NCI-H128 (cell line): ENCODE measurements around the gene SH2B3.

Experiments
- DNase-seq: peaks from one replicate; lab custom pipeline; 2025; ENCODE audit not compliant: unreplicated experiment; lab: John Stamatoyannopoulos, UW

Gene SH2B3

GRCh38 chr12:111442301-111443045 is 36.8 kb downstream of the SH2B3 start:
- no peak for DNase-seq

DNA sequence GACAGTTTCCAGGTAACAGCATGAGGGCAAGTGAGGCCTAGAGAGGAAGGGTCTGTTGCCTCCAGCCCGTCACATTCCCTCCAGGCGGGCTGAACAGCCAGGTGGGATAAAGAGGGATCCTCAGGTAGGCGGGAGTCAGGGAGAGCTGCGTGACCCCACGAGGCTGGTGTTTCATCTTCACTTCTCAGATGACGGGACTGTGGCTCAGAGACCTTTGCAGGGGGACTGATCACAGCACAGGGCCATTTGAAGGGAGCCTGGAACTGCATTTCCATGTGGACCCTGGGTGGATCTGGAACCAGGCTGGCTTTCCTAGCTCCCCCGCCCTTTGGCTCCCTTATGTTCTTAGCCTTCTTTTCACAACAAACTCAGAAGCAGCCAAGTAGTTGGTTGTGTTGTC is 37.4 kb downstream of the SH2B3 start:
- no peak for DNase-seq

DNA sequence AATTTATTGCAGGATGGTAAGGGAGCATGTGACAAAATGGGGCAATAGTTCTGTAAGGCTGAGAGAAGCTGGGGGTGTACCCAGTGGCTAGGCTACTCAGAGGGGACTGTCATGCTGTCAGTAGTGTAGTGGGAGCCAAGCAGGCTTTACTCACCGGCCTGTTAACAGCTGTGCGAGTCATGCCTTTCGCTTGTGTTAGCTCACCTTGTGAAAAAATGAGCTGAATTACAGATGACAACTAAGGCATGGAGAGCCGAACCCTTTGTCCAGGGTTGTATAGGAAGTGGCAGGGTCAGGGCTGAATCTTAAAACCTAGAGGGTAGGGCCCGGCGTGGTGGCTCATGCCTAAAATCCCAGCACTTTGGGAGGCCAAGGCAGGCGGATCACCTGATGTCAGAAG is 37.9 kb downstream of the SH2B3 start:
- no peak for DNase-seq

GRCh38 chr12:111444314-111444924 is 38.7 kb downstream of the SH2B3 start:
- no peak for DNase-seq

- no peak for DNase-seq
Measured at GRCh38 chr12:111444925-111445725, 39.4 kb downstream of the SH2B3 start.

GRCh38 chr12:111445726-111446581 is 40.2 kb downstream of the SH2B3 start:
- DNase-seq, result no peak

- no peak for DNase-seq
Measured at GRCh38 chr12:111446631-111447570, 41.2 kb downstream of the SH2B3 start.

GRCh38 chr12:111447571-111448265 is 42.0 kb downstream of the SH2B3 start:
- no peak for DNase-seq

GRCh38 chr12:111448266-111448830 is 42.6 kb downstream of the SH2B3 start:
- no peak for DNase-seq

DNA sequence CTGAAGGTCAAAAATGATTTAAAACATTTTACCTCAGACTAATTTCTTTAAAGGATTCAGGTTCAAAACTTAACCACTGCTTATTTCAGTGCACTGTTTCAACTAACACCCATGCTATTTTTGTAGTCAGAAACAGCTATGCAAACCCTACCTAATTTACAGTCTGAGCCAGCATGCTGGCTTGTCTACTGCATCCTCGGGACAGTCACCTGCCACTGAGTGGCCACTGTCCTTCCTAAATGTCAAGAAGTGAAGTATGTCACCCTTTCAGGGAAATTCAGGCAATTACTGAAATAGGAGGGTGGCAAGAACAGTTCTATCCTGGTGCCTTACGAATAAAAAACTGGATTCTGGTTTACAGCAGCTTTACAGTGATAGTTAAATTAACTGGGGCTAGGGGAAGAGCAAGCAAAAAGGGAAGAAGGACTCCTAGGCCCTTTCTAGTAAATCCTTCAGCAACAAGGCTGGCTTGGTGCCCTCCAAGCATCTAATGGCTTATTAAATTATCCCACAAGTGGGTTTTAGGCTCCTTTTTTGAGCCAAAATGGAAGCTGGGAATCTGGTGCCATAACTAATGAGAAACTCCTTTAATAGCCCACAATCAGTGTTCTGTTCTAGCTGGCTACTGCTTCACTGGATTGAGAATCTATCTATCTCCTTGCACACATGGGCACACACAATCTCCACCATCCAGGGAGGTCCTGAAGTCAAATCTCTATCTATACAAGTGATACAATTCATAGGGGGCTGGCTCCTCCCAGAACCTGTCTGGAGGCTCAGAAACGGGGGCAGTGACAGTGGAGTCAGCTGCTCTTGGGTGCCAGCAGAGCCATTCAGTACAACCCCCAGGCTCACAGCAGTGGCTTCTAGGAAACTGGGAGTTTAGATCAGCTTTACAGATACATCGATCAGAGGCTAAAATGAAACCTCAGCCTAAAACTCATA is 43.4 kb downstream of the SH2B3 start:
- no peak for DNase-seq

DNA sequence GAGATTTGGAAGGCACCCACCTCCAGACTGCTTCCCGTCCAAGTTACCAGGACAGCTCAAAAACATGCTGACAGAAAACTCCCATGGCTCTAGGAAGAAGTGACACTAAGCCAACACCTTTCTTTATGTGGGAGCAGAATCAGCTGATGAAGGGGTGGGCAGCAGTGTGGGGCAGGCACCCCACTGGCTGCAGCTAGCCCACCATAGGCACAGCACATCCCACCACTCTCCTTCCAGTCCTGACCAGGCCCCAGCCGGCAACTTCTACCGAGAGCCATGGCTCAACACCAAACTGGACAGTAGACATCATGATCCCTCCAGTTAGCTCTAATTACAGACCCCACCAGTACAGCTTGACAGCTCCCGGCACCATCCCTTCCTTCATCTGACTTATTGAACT is 45.0 kb downstream of the SH2B3 start:
- no peak for DNase-seq

GRCh38 chr12:111451232-111451631 is 45.5 kb downstream of the SH2B3 start:
- DNase-seq, result no peak

- peak; percentile 21 for DNase-seq
Measured at GRCh38 chr12:111451649-111452129, 46.0 kb downstream of the SH2B3 start.

DNA sequence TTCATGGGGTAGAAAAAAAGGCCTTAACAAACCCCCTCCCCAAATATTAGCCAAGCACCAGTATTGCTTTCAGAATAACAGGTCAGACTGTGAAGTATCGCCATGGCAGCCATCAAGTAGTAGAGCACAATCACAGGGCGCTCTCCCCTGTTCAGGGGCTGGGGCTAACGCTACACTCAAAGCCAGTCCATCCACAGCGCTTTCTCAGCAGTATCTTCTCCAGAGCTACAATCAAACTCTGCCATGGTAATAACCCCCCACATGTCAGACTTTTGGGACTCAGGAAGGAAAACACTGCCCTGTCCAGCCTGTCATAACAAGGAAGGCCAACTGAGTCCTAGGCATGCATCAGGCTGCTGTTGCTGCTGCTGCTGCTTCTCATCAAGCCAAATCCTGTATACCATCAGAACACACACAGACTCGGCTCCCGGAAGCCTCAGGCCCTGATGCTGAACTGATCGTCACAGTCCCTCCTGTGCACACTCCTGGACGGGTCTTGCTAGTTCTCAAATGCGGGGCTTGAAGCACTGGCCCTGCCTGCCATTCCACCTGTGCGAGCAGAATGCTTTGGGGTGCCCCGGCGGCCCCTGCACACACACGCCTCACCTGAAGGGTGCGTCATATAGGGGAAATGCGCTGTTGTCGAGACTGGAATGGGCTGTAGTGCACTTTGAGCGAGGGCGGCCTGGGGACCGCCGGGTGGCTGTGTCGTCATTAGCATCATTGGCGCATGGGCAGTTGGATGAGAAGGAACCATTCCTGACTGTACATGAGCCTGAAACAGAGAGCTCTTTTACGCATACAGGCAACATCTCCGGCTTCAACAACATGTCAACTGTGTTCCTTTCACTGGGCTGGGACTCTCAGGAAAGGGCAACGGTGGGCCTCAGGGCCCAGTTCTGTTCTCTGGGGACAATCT is 47.6 kb downstream of the SH2B3 start:
- no peak for DNase-seq

GRCh38 chr12:111454311-111454710 is 48.6 kb downstream of the SH2B3 start:
- DNase-seq, result no peak

- DNase-seq, result no peak
Measured at GRCh38 chr12:111454716-111455447, 49.2 kb downstream of the SH2B3 start.
